Stimulated activated naive CD4-positive, alpha-beta T cell treated with Interleukin-2 at 50 U/mL for 16 hours (primary cell): ENCODE results near the gene BACH1.

ENCODE experiments used
- DNase-seq: peaks from one replicate; lab custom pipeline; 2025; lab: John Stamatoyannopoulos, UW

BACH1 gene

GRCh38 chr21:29315131-29315749 lies 16.5 kb downstream of the BACH1 start:
- DNase-seq: no peak

- DNase-seq: no peak
These were observed 17.5 kb downstream of the BACH1 start for GRCh38 chr21:29316029-29316742.

GRCh38 chr21:29316806-29317205 lies 18.1 kb downstream of the BACH1 start:
- no peak for DNase-seq

- DNase-seq: no peak
These were observed 19.6 kb downstream of the BACH1 start for GRCh38 chr21:29318354-29318753.

GRCh38 chr21:29320031-29320430 lies 21.3 kb downstream of the BACH1 start:
- no peak for DNase-seq

- no peak for DNase-seq
These were observed 22.5 kb downstream of the BACH1 start for GRCh38 chr21:29321217-29321616.

- no peak for DNase-seq
These were observed 23.5 kb downstream of the BACH1 start for GRCh38 chr21:29321932-29322928.

- no peak for DNase-seq
These were observed 24.5 kb downstream of the BACH1 start for GRCh38 chr21:29323189-29323588.

- no peak for DNase-seq
These were observed 28.3 kb downstream of the BACH1 start for GRCh38 chr21:29326914-29327554.

- no peak for DNase-seq
These were observed 30.7 kb downstream of the BACH1 start for GRCh38 chr21:29329406-29329805.

GRCh38 chr21:29330797-29331196 lies 32.1 kb downstream of the BACH1 start:
- no peak for DNase-seq

GRCh38 chr21:29332461-29333362 lies 34.0 kb downstream of the BACH1 start:
- no peak for DNase-seq

GRCh38 chr21:29333406-29333805 lies 34.7 kb downstream of the BACH1 start:
- no peak for DNase-seq

- DNase-seq: no peak
These were observed 36.2 kb downstream of the BACH1 start for GRCh38 chr21:29334717-29335428.

GRCh38 chr21:29335720-29336119 lies 37.0 kb downstream of the BACH1 start:
- DNase-seq: no peak

GRCh38 chr21:29338256-29338655 lies 39.5 kb downstream of the BACH1 start:
- no peak for DNase-seq

- no peak for DNase-seq
These were observed 41.5 kb downstream of the BACH1 start for GRCh38 chr21:29340228-29340627.

- DNase-seq: peak; percentile 54
These were observed 43.7 kb downstream of the BACH1 start for GRCh38 chr21:29342363-29342957.

GRCh38 chr21:29343519-29343918 lies 44.8 kb downstream of the BACH1 start:
- no peak for DNase-seq

- no peak for DNase-seq
These were observed 47.6 kb downstream of the BACH1 start for GRCh38 chr21:29346281-29346680.
